Loucy (cell line): ENCODE results near the gene ULK3.

Experiments used
- EZH2phosphoT487 ChIP-seq: fragments of 200-600 bp; IDR thresholded peaks from 2 replicates; pipeline ENCODE4 v1.6.1; 2018; ENCODE audit warnings: antibody characterized with exemption, mild to moderate bottlenecking, moderate library complexity, borderline replicate concordance
- TF ChIP-seq, protein P1 (sequence below): fragments of 200-600 bp; sonication (generic); conservative IDR thresholded peaks from 2 replicates; pipeline ENCODE4 v1.5.1; 2014; ENCODE audit warnings: mild to moderate bottlenecking, antibody characterized with exemption, low read length

DNA sequence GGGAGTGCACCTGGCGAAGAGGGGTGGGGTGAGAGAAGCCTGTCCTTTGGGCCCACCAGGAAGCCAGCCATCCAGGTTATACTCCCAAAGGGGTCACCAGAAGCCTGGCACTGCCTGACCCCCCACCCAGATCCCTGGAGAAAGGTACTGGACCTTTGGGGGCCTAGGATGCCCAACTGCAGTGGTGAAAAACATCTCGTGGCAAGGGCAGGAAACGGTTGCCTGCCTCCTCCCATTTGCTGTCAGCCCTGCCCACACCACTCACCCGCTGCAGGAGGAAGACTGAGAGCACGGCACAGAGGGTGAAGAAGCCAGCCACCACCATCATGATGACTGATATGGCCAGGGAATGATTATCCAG lies 2.2 kb upstream of the ULK3 start:
- TF ChIP-seq, protein P1, sequence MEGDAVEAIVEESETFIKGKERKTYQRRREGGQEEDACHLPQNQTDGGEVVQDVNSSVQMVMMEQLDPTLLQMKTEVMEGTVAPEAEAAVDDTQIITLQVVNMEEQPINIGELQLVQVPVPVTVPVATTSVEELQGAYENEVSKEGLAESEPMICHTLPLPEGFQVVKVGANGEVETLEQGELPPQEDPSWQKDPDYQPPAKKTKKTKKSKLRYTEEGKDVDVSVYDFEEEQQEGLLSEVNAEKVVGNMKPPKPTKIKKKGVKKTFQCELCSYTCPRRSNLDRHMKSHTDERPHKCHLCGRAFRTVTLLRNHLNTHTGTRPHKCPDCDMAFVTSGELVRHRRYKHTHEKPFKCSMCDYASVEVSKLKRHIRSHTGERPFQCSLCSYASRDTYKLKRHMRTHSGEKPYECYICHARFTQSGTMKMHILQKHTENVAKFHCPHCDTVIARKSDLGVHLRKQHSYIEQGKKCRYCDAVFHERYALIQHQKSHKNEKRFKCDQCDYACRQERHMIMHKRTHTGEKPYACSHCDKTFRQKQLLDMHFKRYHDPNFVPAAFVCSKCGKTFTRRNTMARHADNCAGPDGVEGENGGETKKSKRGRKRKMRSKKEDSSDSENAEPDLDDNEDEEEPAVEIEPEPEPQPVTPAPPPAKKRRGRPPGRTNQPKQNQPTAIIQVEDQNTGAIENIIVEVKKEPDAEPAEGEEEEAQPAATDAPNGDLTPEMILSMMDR: no peak
- no peak for TF ChIP-seq EZH2phosphoT487
